ENCODE measurements around the gene SHISA7.

Gene SHISA7

DNA sequence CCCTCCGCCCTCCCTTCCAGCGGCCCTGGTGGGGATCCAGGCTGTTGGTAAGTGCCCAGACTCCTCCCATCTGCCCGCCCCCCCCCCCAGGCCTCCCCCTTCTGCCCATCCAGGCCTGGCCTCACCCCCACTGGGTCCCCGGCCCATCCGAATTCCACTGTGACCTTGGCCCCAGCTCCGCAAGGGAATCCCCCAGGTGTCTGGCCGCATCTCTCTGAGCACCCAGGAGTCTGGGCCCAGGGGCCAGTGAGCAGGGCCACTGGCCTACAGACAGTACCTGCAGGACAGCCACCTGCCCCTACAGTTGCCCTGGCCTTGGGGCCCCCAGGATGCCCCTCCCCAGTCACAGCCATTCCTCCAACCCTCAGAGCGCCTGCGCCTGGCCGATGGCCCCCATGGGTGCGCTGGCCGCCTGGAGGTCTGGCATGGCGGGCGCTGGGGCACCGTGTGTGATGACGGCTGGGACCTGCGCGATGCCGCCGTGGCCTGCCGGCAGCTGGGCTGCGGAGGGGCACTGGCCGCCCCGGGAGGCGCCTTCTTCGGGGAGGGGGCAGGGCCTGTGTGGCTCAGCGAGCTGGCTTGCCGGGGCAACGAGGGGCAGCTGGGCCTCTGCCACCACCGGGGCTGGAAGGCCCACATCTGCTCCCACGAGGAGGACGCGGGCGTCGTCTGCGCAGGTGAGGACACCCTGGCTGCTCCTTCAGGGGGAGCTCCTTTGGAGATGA lies 46.0 kb upstream of the SHISA7 start:
- H3K4me3 ChIP-seq (ENCODE audit: low read depth, low read length), result no peak overlapping the region
- DNase-seq (ENCODE audit: low read depth), result no peak
- TF ChIP-seq, protein P1, sequence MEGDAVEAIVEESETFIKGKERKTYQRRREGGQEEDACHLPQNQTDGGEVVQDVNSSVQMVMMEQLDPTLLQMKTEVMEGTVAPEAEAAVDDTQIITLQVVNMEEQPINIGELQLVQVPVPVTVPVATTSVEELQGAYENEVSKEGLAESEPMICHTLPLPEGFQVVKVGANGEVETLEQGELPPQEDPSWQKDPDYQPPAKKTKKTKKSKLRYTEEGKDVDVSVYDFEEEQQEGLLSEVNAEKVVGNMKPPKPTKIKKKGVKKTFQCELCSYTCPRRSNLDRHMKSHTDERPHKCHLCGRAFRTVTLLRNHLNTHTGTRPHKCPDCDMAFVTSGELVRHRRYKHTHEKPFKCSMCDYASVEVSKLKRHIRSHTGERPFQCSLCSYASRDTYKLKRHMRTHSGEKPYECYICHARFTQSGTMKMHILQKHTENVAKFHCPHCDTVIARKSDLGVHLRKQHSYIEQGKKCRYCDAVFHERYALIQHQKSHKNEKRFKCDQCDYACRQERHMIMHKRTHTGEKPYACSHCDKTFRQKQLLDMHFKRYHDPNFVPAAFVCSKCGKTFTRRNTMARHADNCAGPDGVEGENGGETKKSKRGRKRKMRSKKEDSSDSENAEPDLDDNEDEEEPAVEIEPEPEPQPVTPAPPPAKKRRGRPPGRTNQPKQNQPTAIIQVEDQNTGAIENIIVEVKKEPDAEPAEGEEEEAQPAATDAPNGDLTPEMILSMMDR (conservative IDR thresholded peaks at IDR 0.05; ENCODE audit: low read depth, low read length), result no peak

DNA sequence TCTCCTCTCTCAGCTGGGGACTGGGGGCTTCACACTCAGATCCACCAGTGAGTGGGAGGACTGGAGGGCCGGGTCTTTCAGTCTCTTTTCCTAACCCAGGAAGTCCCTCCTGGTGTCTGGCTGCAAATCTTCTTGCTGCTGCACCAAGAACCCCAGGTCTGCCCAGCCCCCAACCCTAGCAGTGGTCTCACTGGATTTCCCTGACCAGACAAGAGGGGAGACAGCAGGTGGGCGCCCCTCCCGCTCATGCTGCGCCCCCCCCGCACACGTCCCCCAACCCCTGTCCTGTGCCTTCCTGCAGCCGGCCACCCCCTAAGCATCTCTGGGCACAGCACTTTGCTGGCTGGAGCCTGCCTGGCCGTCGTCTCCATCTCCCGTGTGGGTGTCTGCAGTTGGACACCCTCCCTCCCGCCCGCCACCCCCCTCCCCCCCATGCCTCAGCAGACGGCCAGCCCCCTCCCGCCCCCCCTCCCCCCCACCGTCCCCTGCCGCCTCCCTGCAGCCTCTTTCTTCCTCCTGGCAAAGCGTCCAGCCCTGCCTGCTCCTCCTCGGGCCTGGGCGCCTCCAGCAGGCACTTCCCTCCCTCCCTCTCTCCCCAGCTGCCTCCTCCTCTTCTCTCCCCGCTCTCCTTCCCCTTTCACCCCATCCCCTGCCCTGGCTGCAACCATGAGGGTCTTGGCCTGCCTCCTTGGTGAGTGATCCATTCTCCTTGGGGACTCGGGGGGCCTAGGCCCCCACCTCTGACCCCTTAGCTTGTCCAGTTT lies 45.0 kb upstream of the SHISA7 start, which contains the start of gene SSC5D:
Gene SSC5D (plus strand): TSS at position 513 of the 764 bp plus-strand sequence. CDS start 154 bp downstream, at position 667.
- peak; percentile 41 for DNase-seq (ENCODE audit: low read depth)
- peak within 1 kb of the TSS; percentile 34 for H3K4me3 ChIP-seq (ENCODE audit: low read depth, low read length)

DNA sequence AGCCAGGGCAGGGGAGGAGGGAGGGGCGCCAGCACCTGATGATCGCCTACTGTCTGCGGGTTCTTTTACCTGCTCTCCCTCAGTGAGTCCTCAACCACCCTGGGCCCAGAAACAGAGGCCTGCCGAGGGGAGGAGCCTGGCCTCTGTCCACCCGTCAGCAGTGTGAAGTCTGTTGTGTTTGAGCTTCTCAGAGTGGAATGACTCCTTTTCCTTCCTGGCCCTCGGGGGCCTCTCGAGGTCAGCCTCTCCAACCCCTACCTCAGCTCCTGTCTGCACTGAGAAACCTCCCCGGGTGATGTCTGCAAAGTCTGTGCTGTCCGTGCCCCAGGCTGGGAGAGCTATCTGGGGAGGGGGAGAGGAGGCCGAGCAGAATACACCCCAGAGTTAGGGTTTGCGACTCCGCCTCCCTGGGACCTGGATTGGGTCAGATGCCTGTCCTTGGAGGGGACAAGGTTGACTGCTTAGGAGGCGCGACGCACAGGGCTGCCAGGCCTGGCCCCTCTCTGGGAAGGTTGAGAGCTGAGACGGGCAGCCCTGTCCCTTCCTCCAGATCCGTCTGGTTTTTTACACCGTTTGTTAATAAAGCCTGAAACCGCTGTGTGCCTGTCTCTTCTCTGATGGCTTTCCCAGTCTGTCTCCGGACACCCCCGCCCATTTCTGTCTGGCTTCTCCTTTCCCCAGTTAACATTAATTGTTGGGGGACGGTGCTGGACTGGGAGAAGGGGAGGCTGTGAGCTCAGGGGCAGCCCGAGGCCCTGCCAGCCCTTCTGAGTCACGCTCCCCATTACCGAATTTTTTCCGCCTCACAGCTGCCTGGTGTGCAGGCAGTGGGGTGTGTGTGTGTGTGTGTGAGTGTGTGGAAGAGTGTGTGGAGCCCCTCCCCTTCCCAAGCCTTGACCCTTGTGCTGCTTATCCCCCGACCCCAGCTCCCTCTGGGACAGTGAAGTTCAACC lies 44.1 kb upstream of the SHISA7 start:
- TF ChIP-seq, protein P1 (conservative IDR thresholded peaks at IDR 0.05; ENCODE audit: low read depth, low read length), result no peak
- peak; percentile 96 for DNase-seq (ENCODE audit: low read depth)
- H3K4me3 ChIP-seq (ENCODE audit: low read depth, low read length), result peak overlapping the region; percentile 34

More for the DNA sequence above, 45.0 kb upstream of the SHISA7 start, which contains the start of gene SSC5D:
- TF ChIP-seq, protein P1 (conservative IDR thresholded peaks at IDR 0.05; ENCODE audit: low read depth, low read length), result no peak

DNA sequence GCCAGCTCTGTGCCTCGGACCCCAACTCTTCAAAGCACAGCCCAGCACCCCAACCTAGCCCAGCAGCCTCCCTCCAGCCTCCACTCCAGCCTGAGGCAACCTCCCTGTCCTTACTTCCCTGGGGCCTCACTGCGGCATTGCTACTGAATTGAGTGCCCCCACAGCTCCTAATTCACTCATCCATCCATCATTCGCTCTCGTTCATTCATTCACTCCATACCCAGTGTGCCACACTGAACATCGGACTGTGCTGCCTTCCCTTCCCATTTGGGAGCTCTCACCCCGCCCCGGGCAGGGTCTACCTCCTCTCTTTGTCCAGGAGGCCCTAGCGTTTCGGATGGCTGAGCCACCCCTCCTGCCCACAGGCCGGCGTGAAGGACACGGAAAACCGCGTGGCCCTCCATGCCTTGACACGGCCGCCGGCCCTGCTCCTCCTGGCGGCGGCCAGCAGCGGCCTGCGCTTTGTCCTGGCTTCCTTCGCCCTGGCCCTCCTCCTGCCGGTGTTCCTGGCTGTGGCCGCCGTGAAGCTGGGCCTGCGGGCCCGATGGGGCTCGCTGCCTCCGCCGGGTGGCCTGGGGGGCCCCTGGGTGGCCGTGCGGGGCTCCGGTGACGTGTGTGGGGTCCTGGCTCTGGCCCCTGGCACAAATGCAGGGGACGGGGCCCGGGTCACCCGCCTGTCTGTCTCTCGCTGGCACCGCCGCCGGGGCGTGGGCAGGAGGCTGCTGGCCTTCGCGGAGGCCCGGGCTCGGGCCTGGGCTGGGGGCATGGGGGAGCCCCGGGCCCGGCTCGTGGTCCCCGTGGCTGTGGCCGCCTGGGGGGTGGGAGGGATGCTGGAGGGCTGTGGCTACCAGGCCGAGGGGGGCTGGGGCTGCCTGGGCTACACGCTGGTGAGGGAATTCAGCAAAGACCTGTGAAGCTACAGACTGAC lies 43.2 kb upstream of the SHISA7 start:
- peak overlapping the region; percentile 82 for H3K4me3 ChIP-seq (ENCODE audit: low read depth, low read length)
- TF ChIP-seq, protein P1 (conservative IDR thresholded peaks at IDR 0.05; ENCODE audit: low read depth, low read length), result no peak

DNA sequence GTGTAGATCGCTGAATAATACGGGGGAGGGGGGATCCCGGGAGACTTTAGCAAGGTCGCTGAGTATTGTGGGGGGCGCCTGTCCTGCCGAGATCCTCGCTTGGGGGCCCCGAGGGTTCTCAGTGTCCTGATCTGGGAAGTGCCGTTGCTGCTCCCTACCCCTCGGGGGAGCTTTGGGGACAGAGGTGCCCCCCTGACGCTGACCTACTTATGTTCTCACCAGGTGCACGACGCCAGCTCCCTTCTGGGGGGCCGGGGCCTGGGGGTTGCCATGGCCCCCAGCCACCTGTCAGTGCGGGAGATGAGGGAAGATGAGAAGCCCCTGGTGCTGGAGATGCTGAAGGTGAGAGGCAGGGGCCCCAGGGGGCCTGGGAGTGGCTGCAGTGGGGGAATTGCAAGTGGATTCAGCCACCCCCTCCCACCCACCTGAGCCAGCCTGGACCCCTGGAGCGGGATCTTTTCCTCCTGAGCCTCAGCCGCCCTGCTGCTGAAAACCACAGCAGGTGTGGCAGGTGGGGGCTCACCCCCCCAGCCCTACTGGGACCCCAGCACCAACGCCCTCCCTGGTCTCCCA lies 42.4 kb upstream of the SHISA7 start:
- H3K4me3 ChIP-seq (ENCODE audit: low read depth, low read length), result peak overlapping the region; percentile 82
- TF ChIP-seq, protein P1 (conservative IDR thresholded peaks at IDR 0.05; ENCODE audit: low read depth, low read length), result no peak
- no peak for DNase-seq (ENCODE audit: low read depth)

More for the DNA sequence above, 43.2 kb upstream of the SHISA7 start:
- DNase-seq (ENCODE audit: low read depth), result no peak

All from choroid plexus epithelial cell (primary cell).